Endothelial cell of umbilical vein (primary cell): ENCODE measurements around the gene BBC3. TPM values are rescaled to one million over a fixed set of nuclear protein-coding genes. Genes with fewer than 3 reads are reported as not detected.

Experiments used
- BruUV-seq: library from RNA; stranded (reverse); fragments of 400-500 nt; replicated peaks from 2 replicates; lab custom pipeline; 2021; lab: Mats Ljungman, UMichigan
- CTCF ChIA-PET: fragments of 300-600, 350-600 bp; sonication (Branson Sonifier 250); formaldehyde crosslinking; loops from one replicate; lab custom pipeline; 2021; ENCODE audit warnings: antibody characterized with exemption, inconsistent platforms; lab: Charles Lee
- POLR2A ChIA-PET: fragments of 300-600, 350-600 bp; sonication (Branson Sonifier 250); formaldehyde crosslinking; loops from one replicate; lab custom pipeline; 2021; ENCODE audit warnings: antibody characterized with exemption, inconsistent platforms; lab: Charles Lee
- DNase-seq: peaks from one replicate; pipeline ENCODE4 v3.0.0-alpha.2; 2011; ENCODE audit warnings: low read depth, low spot score
- FAIRE-seq: peaks from 2 replicates; lab custom pipeline; 2011; peaks lifted over from hg19 to GRCh38; lab: Jason Lieb, UNC
- H2AFZ ChIP-seq: 2 replicates; pipeline ENCODE4 v1.6.0; 2012; ENCODE audit warnings: low read depth, low read length, control low read depth, inconsistent platforms
- H3K27ac ChIP-seq: 2 replicates; pipeline ENCODE4 v1.5.1; 2011; ENCODE audit warnings: low read depth, mild to moderate bottlenecking, control low read depth, low read length, moderate library complexity; ENCODE audit not compliant: insufficient read depth
- H3K27me3 ChIP-seq, 2 experiments: 2 replicates each; pipeline versions ENCODE4 v1.6.0 to v1.6.1; 2011; ENCODE audit warnings: low read length in 2 of 2, mixed read lengths in 1 of 2; ENCODE audit not compliant: control insufficient read depth in 2 of 2, insufficient read depth in 2 of 2
- H3K36me3 ChIP-seq, 2 experiments: 2 replicates in 1 of 2; 3 replicates in 1 of 2; pipeline ENCODE4 v1.5.1; 2011; ENCODE audit warnings: low read length in 2 of 2, mild to moderate bottlenecking in 1 of 2, moderate library complexity in 1 of 2; ENCODE audit not compliant: control insufficient read depth in 2 of 2, insufficient read depth in 2 of 2; ENCODE audit errors: extremely low read depth in 1 of 2
- H3K4me1 ChIP-seq: 3 replicates; pipeline ENCODE4 v1.5.1; 2011; ENCODE audit warnings: mild to moderate bottlenecking, low read length; ENCODE audit not compliant: control insufficient read depth, insufficient read depth; ENCODE audit errors: extremely low read depth
- H3K4me2 ChIP-seq: 2 replicates; pipeline ENCODE4 v1.6.1; 2011; ENCODE audit warnings: low read length, control low read depth, mixed read lengths; ENCODE audit not compliant: insufficient read depth
- H3K4me3 ChIP-seq, 3 experiments: fragments of 200-600 bp in 1 of 3; sonication (generic), shearing (Covaris generic) in 1 of 3; replicated peaks in 1 of 3; 2 replicates each; pipeline ENCODE4 v1.5.1; 2011 to 2016; ENCODE audit warnings: control low read depth in 3 of 3, low read length in 3 of 3, mild to moderate bottlenecking in 2 of 3, inconsistent platforms in 1 of 3, low read depth in 1 of 3, moderate library complexity in 1 of 3; ENCODE audit not compliant: insufficient read depth in 1 of 3
- H3K79me2 ChIP-seq: 2 replicates; pipeline ENCODE4 v1.6.0; 2012; ENCODE audit warnings: low read length, inconsistent platforms; ENCODE audit not compliant: control insufficient read depth, insufficient read depth
- H3K9ac ChIP-seq: replicated peaks from 2 replicates; pipeline ENCODE3; 2011; ENCODE audit warnings: low read length, control low read depth; ENCODE audit not compliant: insufficient read depth; ENCODE audit errors: extremely low read depth
- H3K9me1 ChIP-seq: replicated peaks from 3 replicates; pipeline ENCODE4 v1.6.0; 2011; ENCODE audit warnings: mild to moderate bottlenecking, low read length; ENCODE audit not compliant: control insufficient read depth, insufficient read depth; ENCODE audit errors: extremely low read depth
- H3K9me3 ChIP-seq: replicated peaks from 2 replicates; pipeline ENCODE4 v1.5.1; 2012; ENCODE audit warnings: low read length, inconsistent platforms; ENCODE audit not compliant: control insufficient read depth, insufficient read depth
- H4K20me1 ChIP-seq: replicated peaks from 2 replicates; pipeline ENCODE3; 2011; ENCODE audit warnings: mild to moderate bottlenecking, low read length; ENCODE audit not compliant: control insufficient read depth, insufficient read depth; ENCODE audit errors: extremely low read depth
- EZH2 ChIP-seq: IDR thresholded peaks from 2 replicates; pipeline ENCODE4 v1.6.1; 2012; ENCODE audit warnings: borderline replicate concordance, low read depth, mild to moderate bottlenecking, moderate library complexity, low read length, inconsistent platforms; ENCODE audit not compliant: severe bottlenecking
- FOS ChIP-seq: IDR thresholded peaks from 2 replicates; pipeline ENCODE4 v1.6.1; 2011; ENCODE audit warnings: mild to moderate bottlenecking, low read length, moderate library complexity, borderline replicate concordance; ENCODE audit not compliant: insufficient read depth
- GATA2 ChIP-seq: IDR thresholded peaks from 2 replicates; pipeline ENCODE4 v1.7.0; 2011; ENCODE audit warnings: low read depth, mild to moderate bottlenecking, moderate library complexity, mixed read lengths, low read length; ENCODE audit not compliant: insufficient read length, insufficient read depth
- JUN ChIP-seq: IDR thresholded peaks from 2 replicates; pipeline ENCODE4 v1.6.1; 2011; ENCODE audit warnings: borderline replicate concordance, low read depth; ENCODE audit not compliant: insufficient read length, insufficient read depth
- MYC ChIP-seq: IDR thresholded peaks from one replicate; pipeline ENCODE4 v1.6.1; 2011; ENCODE audit warnings: mild to moderate bottlenecking, low read depth, low read length
- POLR2A ChIP-seq: IDR thresholded peaks from 2 replicates; pipeline ENCODE4 v1.6.1; 2012; ENCODE audit warnings: low read depth, mild to moderate bottlenecking, control low read depth, low read length
- POLR2AphosphoS5 ChIP-seq: IDR thresholded peaks from 2 replicates; pipeline ENCODE4 v1.6.1; 2012; ENCODE audit warnings: low read depth, mild to moderate bottlenecking, control low read depth, low read length, moderate library complexity; ENCODE audit not compliant: insufficient read depth
- dilution Hi-C: fragments of 300-500 bp; cut with MboI; formaldehyde crosslinking; loops from one replicate; pipeline ENCODE4 v1.15.0; 2019; ENCODE audit warnings: low sequenced_read_pairs; ENCODE audit not compliant: extremely low pct_ligation_motif_present
- intact Hi-C: fragments of 100-400 bp; cut with micrococcal nuclease; formaldehyde crosslinking; loops from one replicate; pipeline ENCODE4 v1.10.0; 2022
- polyA plus RNA-seq, 4 experiments: library from polyadenylated mRNA; depleted of rRNA in 3 of 4; stranded (reverse) in 3 of 4; unstranded in 1 of 4; fragments of >200 nt; gene quantifications; 2 replicates each; pipeline versions ENCODE4 v1.2.1 to v1.2.3, GENCODE V29; 2011 to 2012; ENCODE audit warnings: missing spikeins in 1 of 4
- total RNA-seq: library from RNA; stranded (reverse); gene quantifications from 2 replicates; pipeline ENCODE4 v1.2.3, GENCODE V29; 2021
- TF ChIP-seq, protein P1 (sequence below), 2 donors: IDR thresholded peaks; 1 replicate in 1 of 2; 2 replicates in 1 of 2; pipeline ENCODE4 v1.5.1; 2011; ENCODE audit warnings: low read length in 2 of 2, mild to moderate bottlenecking in 2 of 2, moderate library complexity in 2 of 2, control low read depth in 1 of 2, inconsistent platforms in 1 of 2, low read depth in 1 of 2; ENCODE audit not compliant: insufficient read depth in 1 of 2; ENCODE audit errors: extremely low read depth in 1 of 2
- TF ChIP-seq, protein P2 (sequence below): IDR thresholded peaks from 2 replicates; pipeline ENCODE4 v1.6.1; 2011; ENCODE audit not compliant: insufficient read depth, insufficient read length

Gene BBC3
- total and polyA plus RNA-seq, 2 donors (not counting 3 experiments of a cell fraction or from before 2014, with no cell fraction given): 11.3 to 35.7 TPM

DNA sequence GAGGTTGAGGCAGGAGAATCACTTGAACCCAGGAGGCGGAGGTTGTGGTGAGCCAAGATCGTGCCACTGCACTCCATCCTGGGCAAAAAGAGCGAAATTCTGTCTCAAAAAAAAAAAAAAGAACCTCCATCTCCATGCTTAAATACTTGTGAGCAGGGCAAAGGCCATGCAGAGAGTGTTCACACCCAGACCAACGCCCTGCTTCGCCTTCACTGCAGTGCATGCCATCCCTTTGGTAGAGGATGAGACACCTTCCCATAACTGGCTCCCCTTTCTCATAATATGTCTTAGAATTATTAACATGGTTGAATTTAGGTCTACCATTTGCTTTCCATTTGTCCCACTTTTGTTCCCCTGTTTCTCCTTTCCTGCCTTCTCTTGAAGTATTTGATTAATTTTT lies 15.4 kb downstream of the BBC3 start:
- BruUV-seq: no TSS peak
- intact Hi-C loops: no loop called here
- H3K79me2 ChIP-seq: no peaks in the 10 kb centered on the region
- no peak overlapping the region for H2AFZ ChIP-seq
- H3K4me3 ChIP-seq: no peak overlapping the region
- no peak overlapping the region for H3K27ac ChIP-seq
- ChIA-PET POLR2A (no interaction called here), CTCF (interaction anchor here (10.6 kb wide), 1 partner anchor 31 kb away, joined by 533 read pairs; no protein-coding TSS in a partner anchor)
- H3K4me2 ChIP-seq: no peak overlapping the region
- dilution Hi-C loops: loop anchor here (10.0 kb wide), 1 partner anchor 61 kb away; no protein-coding TSS in a partner anchor
- no peaks in the 10 kb centered on the region for H3K27me3 ChIP-seq
- FAIRE-seq (no peak), DNase-seq (no peak)
- H3K9me1 ChIP-seq: no peaks in the 10 kb centered on the region
- H3K36me3 ChIP-seq: peaks cover 0 to 6% of the 10 kb centered on the region in 2 experiments
- H4K20me1 ChIP-seq: no peaks in the 10 kb centered on the region
- TF ChIP-seq MYC: no peak
- TF ChIP-seq GATA2: no peak
- no peak for TF ChIP-seq FOS
- TF ChIP-seq, protein P1, sequence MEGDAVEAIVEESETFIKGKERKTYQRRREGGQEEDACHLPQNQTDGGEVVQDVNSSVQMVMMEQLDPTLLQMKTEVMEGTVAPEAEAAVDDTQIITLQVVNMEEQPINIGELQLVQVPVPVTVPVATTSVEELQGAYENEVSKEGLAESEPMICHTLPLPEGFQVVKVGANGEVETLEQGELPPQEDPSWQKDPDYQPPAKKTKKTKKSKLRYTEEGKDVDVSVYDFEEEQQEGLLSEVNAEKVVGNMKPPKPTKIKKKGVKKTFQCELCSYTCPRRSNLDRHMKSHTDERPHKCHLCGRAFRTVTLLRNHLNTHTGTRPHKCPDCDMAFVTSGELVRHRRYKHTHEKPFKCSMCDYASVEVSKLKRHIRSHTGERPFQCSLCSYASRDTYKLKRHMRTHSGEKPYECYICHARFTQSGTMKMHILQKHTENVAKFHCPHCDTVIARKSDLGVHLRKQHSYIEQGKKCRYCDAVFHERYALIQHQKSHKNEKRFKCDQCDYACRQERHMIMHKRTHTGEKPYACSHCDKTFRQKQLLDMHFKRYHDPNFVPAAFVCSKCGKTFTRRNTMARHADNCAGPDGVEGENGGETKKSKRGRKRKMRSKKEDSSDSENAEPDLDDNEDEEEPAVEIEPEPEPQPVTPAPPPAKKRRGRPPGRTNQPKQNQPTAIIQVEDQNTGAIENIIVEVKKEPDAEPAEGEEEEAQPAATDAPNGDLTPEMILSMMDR (IDR thresholded peaks at IDR 0.05; ENCODE audit: extremely low read depth in 1 of 2, insufficient read depth in 1 of 2, low read depth in 1 of 2, low read length in 2 of 2): no peak
- no peak for TF ChIP-seq EZH2
- TF ChIP-seq POLR2AphosphoS5: no peak
- TF ChIP-seq JUN: no peak
- no peak for TF ChIP-seq POLR2A
- TF ChIP-seq, protein P2, sequence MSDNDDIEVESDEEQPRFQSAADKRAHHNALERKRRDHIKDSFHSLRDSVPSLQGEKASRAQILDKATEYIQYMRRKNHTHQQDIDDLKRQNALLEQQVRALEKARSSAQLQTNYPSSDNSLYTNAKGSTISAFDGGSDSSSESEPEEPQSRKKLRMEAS: no peak
- H3K9me3 ChIP-seq: no peaks in the 10 kb centered on the region
- H3K4me1 ChIP-seq: peaks cover 5% of the 10 kb centered on the region
- no peak overlapping the region for H3K9ac ChIP-seq
